WTC11 (cell line): ENCODE data around the gene OR52K1. TPM values are rescaled to one million over a fixed set of nuclear protein-coding genes. Genes with fewer than 3 reads are reported as not detected.

Experiments
- ATAC-seq: fragments of 200-7000 bp; cut with Tn5 transposase; 2 replicates; pipeline ENCODE4 v1.10.0; 2021; ENCODE audit warnings: mild to moderate bottlenecking, moderate library complexity
- CTCF ChIA-PET: fragments of 300-600 bp; sonication (Branson Sonifier 250); formaldehyde crosslinking; loops from one replicate; lab custom pipeline; 2021; ENCODE audit warnings: antibody characterized with exemption; lab: Charles Lee
- POLR2A ChIA-PET: fragments of 350-600 bp; sonication (Branson Sonifier 250); formaldehyde crosslinking; loops from one replicate; lab custom pipeline; 2021; ENCODE audit warnings: antibody characterized with exemption; lab: Charles Lee
- DNase-seq: peaks from one replicate; pipeline ENCODE4 v3.0.0; 2021; ENCODE audit warnings: low spot score
- H3K27ac Mint-ChIP-seq: 2 replicates; pipeline ENCODE4 v1.8.0; 2021; ENCODE audit warnings: mixed read lengths
- H3K27me3 Mint-ChIP-seq: 2 replicates; pipeline ENCODE4 v1.8.0; 2021; ENCODE audit warnings: low read depth, mild to moderate bottlenecking, moderate library complexity, mixed read lengths
- H3K36me3 Mint-ChIP-seq: 2 replicates; pipeline ENCODE4 v1.8.0; 2021; ENCODE audit warnings: mixed read lengths
- H3K4me1 Mint-ChIP-seq: 2 replicates; pipeline ENCODE4 v1.8.0; 2022; ENCODE audit warnings: mixed read lengths
- H3K4me3 Mint-ChIP-seq: 2 replicates; pipeline ENCODE4 v1.8.0; 2021; ENCODE audit warnings: mild to moderate bottlenecking, moderate library complexity, mixed read lengths
- H3K9me3 Mint-ChIP-seq: 2 replicates; pipeline ENCODE4 v1.8.0; 2021; ENCODE audit warnings: mixed read lengths
- ATF1 ChIP-seq: sonication (generic); formaldehyde crosslinking; IDR thresholded peaks from 2 replicates; pipeline ENCODE4 v1.8.1; 2023; ENCODE audit warnings: mild to moderate bottlenecking, moderate library complexity, missing genetic modification reagents
- CBFB ChIP-seq: sonication (generic); formaldehyde crosslinking; IDR thresholded peaks from 2 replicates; pipeline ENCODE4 v1.8.1; 2022; ENCODE audit warnings: mild to moderate bottlenecking, low read depth, missing genetic modification reagents
- ELF4 ChIP-seq: sonication (generic); formaldehyde crosslinking; IDR thresholded peaks from 2 replicates; pipeline ENCODE4 v1.8.1; 2022; ENCODE audit warnings: low read depth, mild to moderate bottlenecking, moderate library complexity, missing genetic modification reagents
- EMX1 ChIP-seq: fragments of 250-450 bp; sonication (Bioruptor Pico); IDR thresholded peaks from 2 replicates; pipeline ENCODE4 v1.8.0; 2021; ENCODE audit warnings: mild to moderate bottlenecking
- ESRRA ChIP-seq: sonication (generic); formaldehyde crosslinking; IDR thresholded peaks from 2 replicates; pipeline ENCODE4 v1.8.1; 2022; ENCODE audit warnings: mild to moderate bottlenecking, missing genetic modification reagents, borderline replicate concordance
- FOXJ3 ChIP-seq: sonication (generic); formaldehyde crosslinking; IDR thresholded peaks from 2 replicates; pipeline ENCODE4 v1.9.0; 2021; ENCODE audit warnings: missing genetic modification reagents, mild to moderate bottlenecking, borderline replicate concordance
- FOXP1 ChIP-seq: sonication (generic); formaldehyde crosslinking; IDR thresholded peaks from 2 replicates; pipeline ENCODE4 v1.8.0; 2022; ENCODE audit warnings: missing genetic modification reagents, mild to moderate bottlenecking, moderate library complexity, borderline replicate concordance
- HMGA2 ChIP-seq: fragments of 250-450 bp; sonication (Bioruptor Pico); IDR thresholded peaks from 2 replicates; pipeline ENCODE4 v1.4.0; 2021; ENCODE audit warnings: mild to moderate bottlenecking, moderate library complexity
- JAZF1 ChIP-seq: fragments of 250-450 bp; sonication (Bioruptor Pico); IDR thresholded peaks from 2 replicates; pipeline ENCODE4 v1.9.0; 2021; ENCODE audit warnings: moderate library complexity, mild to moderate bottlenecking, inconsistent platforms
- KAT7 ChIP-seq: sonication (generic); formaldehyde crosslinking; IDR thresholded peaks from 2 replicates; pipeline ENCODE4 v1.8.1; 2023; ENCODE audit warnings: missing genetic modification reagents, mild to moderate bottlenecking, borderline replicate concordance
- NFATC4 ChIP-seq: fragments of 250-450 bp; sonication (Bioruptor Pico); IDR thresholded peaks from 2 replicates; pipeline ENCODE4 v1.9.0; 2021; ENCODE audit warnings: mild to moderate bottlenecking
- NR3C1 ChIP-seq: sonication (generic); formaldehyde crosslinking; conservative IDR thresholded peaks from 2 replicates; pipeline ENCODE4 v1.8.1; 2023; ENCODE audit warnings: low read depth, mild to moderate bottlenecking, missing genetic modification reagents
- PRRX2 ChIP-seq: fragments of 250-450 bp; sonication (Bioruptor Pico); IDR thresholded peaks from 2 replicates; pipeline ENCODE4 v1.8.0; 2021; ENCODE audit warnings: mild to moderate bottlenecking
- RELA ChIP-seq: sonication (generic); formaldehyde crosslinking; IDR thresholded peaks from 2 replicates; pipeline ENCODE4 v1.8.1; 2022; ENCODE audit warnings: missing genetic modification reagents, mild to moderate bottlenecking, borderline replicate concordance
- SOX15 ChIP-seq: fragments of 250-450 bp; sonication (Bioruptor Pico); IDR thresholded peaks from 2 replicates; pipeline ENCODE4 v1.9.0; 2021; ENCODE audit warnings: mild to moderate bottlenecking
- TCF7 ChIP-seq: sonication (generic); formaldehyde crosslinking; IDR thresholded peaks from 2 replicates; pipeline ENCODE4 v1.8.0; 2022; ENCODE audit warnings: mild to moderate bottlenecking, low read depth, missing genetic modification reagents, moderate library complexity
- TEAD1 ChIP-seq: sonication (generic); formaldehyde crosslinking; IDR thresholded peaks from 2 replicates; pipeline ENCODE4 v1.8.0; 2022; ENCODE audit warnings: mild to moderate bottlenecking, missing genetic modification reagents
- TEAD4 ChIP-seq: sonication (generic); formaldehyde crosslinking; IDR thresholded peaks from 2 replicates; pipeline ENCODE4 v1.8.0; 2022; ENCODE audit warnings: mild to moderate bottlenecking, missing genetic modification reagents
- TP53 ChIP-seq: sonication (generic); formaldehyde crosslinking; IDR thresholded peaks from 2 replicates; pipeline ENCODE4 v1.8.1; 2023; ENCODE audit warnings: mild to moderate bottlenecking, missing genetic modification reagents
- ZNF121 ChIP-seq: sonication (generic); formaldehyde crosslinking; IDR thresholded peaks from 2 replicates; pipeline ENCODE4 v1.8.0; 2023; ENCODE audit warnings: missing genetic modification reagents
- ZNF138 ChIP-seq: sonication (generic); formaldehyde crosslinking; conservative IDR thresholded peaks from 2 replicates; pipeline ENCODE4 v1.8.1; 2022; ENCODE audit warnings: mild to moderate bottlenecking, moderate library complexity, missing genetic modification reagents
- ZNF232 ChIP-seq: sonication (generic); formaldehyde crosslinking; IDR thresholded peaks from 2 replicates; pipeline ENCODE4 v1.8.0; 2022; ENCODE audit warnings: mild to moderate bottlenecking, missing genetic modification reagents
- ZNF263 ChIP-seq: sonication (generic); formaldehyde crosslinking; IDR thresholded peaks from 2 replicates; pipeline ENCODE4 v1.8.1; 2022; ENCODE audit warnings: low read depth, mild to moderate bottlenecking, moderate library complexity, missing genetic modification reagents
- ZNF317 ChIP-seq: sonication (generic); formaldehyde crosslinking; IDR thresholded peaks from 2 replicates; pipeline ENCODE4 v1.8.1; 2023; ENCODE audit warnings: low read depth, mild to moderate bottlenecking, moderate library complexity, missing genetic modification reagents, borderline replicate concordance
- total RNA-seq: library from RNA; stranded (reverse); gene quantifications from 3 replicates; pipeline ENCODE4 v1.2.3, GENCODE V29; 2021
- TF ChIP-seq, protein P1 (sequence below): sonication (generic); formaldehyde crosslinking; IDR thresholded peaks from 2 replicates; pipeline ENCODE4 v1.8.1; 2022; ENCODE audit warnings: mild to moderate bottlenecking, moderate library complexity, missing genetic modification reagents
- TF ChIP-seq, protein P2 (sequence below): sonication (generic); formaldehyde crosslinking; IDR thresholded peaks from 2 replicates; pipeline ENCODE4 v1.8.0; 2022; ENCODE audit warnings: mild to moderate bottlenecking, missing genetic modification reagents
- TF ChIP-seq, protein P3 (sequence below): fragments of 250-450 bp; sonication (Bioruptor Pico); IDR thresholded peaks from 2 replicates; pipeline ENCODE4 v2.1.2; 2022; ENCODE audit warnings: mild to moderate bottlenecking, moderate library complexity
- TF ChIP-seq, protein P4 (sequence below): sonication (generic); formaldehyde crosslinking; IDR thresholded peaks from 2 replicates; pipeline ENCODE4 v1.8.1; 2023; ENCODE audit warnings: mild to moderate bottlenecking, missing genetic modification reagents, moderate library complexity
- TF ChIP-seq, protein P5 (sequence below): sonication (generic); formaldehyde crosslinking; conservative IDR thresholded peaks from 2 replicates; pipeline ENCODE4 v1.8.1; 2022; ENCODE audit warnings: mild to moderate bottlenecking, missing genetic modification reagents
- TF ChIP-seq, protein P6 (sequence below): sonication (generic); formaldehyde crosslinking; IDR thresholded peaks from 2 replicates; pipeline ENCODE4 v1.8.0; 2022; ENCODE audit warnings: mild to moderate bottlenecking, missing genetic modification reagents

OR52K1 gene
- total RNA-seq, 1 experiment from 2014 or later: 0.07 TPM

DNA sequence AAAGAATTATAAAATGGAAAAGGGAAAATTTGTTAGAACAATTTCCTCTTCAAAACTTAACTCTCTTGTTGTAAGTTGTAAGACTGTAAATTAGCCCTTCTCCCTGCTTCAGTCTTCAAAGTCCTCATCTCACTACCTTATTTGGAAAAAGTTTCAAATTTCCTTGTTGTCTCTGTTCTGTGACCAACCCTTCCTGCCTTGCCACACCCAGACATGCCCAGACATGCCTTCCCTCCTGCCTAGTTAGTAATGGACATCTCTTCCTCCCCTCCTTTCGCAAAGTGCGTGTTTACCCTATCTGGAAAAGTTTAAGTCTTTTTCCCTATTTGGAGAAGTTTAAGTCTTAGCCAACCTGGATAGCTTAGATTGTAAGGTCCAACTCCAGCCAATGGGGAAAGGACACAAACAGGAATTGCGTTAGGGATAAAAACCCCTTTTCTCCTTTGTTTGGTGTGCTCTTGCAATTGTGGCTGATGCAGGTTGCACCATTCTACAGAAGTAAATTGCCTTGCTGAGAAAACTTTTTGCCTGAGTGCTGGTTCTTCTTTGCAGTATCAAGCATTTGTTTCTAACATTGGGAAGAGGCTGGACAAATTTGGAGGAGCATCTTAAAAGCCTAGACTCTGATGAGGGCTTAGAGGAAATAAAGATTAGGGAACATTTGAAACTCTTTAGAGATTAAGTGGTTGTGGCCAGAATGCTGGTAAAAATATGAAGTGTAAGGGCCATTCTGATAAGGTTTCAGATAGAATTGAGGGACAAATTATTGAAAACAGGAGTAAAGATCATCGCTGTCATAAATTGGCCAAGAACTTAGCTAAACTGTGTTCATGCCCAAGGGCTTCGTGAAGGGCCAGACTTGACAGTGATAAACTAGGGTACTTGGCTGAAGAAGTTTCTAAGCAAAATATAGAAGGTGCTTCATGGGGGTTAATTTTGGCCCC lies 18.0 kb upstream of the OR52K1 start:
- CTCF ChIA-PET: no interaction called here

DNA sequence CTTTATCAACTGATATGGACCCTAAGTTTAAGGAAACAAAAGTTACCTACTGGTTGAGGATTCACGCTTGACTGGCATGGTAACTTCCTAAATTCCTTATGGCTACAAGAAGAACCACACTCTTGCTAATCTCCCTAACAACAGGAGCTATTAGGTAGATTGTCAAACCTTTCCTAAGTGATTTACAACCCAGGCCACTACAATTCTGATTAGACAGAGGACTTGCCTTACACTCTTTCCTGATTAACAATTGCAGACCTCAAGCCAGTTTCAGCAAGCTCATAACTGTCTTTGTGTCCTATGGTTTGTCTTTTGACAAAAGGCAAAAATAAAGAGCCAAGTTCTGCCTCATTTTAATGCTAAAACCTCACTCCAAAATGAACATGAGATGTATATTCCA lies 17.0 kb upstream of the OR52K1 start:
- Mint-ChIP-seq H3K27ac (peak overlapping the region; percentile 83; the same call in 1 of the 2 replicates), H3K4me3 (no peak overlapping the region)
- CTCF ChIA-PET: no interaction called here

More for the DNA sequence above, 18.0 kb upstream of the OR52K1 start:
- H3K9me3 Mint-ChIP-seq: peaks cover 48% of the 10 kb centered on the region
- peak; percentile 42 for ATAC-seq
- TF ChIP-seq TP53 (CRISPR knock-in tag) (peak; percentile 77; the same call in 1 of the 2 replicates), NR3C1 (CRISPR knock-in tag) (no peak)
- TF ChIP-seq, all 79 proteins: peak for 1
- Mint-ChIP-seq H3K27me3 (no peaks in the 10 kb centered on the region; the same call in 1 of the 2 replicates), H3K4me1 (peaks cover 43% of the 10 kb centered on the region), H3K27ac (peak overlapping the region; percentile 83), H3K4me3 (no peak overlapping the region), H3K36me3 (peaks cover 38% of the 10 kb centered on the region)
- POLR2A ChIA-PET: no interaction called here
- no peak for DNase-seq

DNA sequence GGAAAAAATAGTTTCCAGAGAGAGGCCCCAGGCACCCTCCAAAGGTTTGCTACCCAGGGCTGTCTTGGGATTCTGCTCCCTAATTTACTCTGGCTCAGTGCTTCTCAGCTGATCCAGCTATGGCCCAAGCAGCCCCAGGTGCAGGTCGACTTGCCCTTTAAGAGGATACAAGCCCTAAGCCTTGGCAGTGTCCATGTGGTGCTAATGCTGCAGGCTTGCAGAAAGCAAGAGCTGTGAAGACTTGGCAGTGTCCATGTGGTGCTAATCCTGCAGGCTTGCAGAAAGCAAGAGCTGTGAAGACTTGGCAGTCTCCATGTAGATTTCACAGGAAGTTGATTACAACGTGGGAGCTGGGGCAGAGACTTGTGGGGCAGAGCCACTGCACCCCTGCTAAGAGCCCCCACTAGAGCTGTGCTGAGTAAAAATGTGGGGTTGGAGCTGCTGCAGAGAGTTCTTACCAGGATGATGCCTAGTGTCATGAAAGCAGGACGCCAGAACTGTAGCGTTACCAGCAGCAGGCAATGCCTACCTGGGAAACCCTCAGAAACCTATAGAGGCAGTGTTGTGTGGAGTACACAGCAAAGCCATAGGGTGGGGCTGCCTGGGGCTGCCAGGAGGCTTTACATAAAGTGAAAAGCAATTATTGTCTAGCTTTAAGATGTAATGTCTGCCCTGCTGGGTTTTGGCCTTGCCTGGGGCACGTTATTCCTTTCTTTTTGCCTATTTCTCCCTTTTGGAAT lies 16.1 kb upstream of the OR52K1 start:
- H3K27ac Mint-ChIP-seq: peak overlapping the region; percentile 46
- H3K4me1 Mint-ChIP-seq: peaks cover 38% of the 10 kb centered on the region
- peaks cover 54% of the 10 kb centered on the region for H3K9me3 Mint-ChIP-seq
- ChIA-PET POLR2A (no interaction called here), CTCF (interaction anchor here (0.8 to 1.9 kb wide), 2 partner anchors 73 to 279 kb away, joined by 3 to 11 read pairs; partner anchors contain the start of gene TRIM21)
- peaks cover 38% of the 10 kb centered on the region for H3K36me3 Mint-ChIP-seq
- H3K4me3 Mint-ChIP-seq: no peak overlapping the region
- peak; percentile 20 for DNase-seq
- H3K27me3 Mint-ChIP-seq: no peaks in the 10 kb centered on the region; the same call in 1 of the 2 replicates
- ATAC-seq: peak; percentile 83
- TF ChIP-seq TCF7 (CRISPR knock-in tag): no peak
- TF ChIP-seq ESRRA (CRISPR knock-in tag): no peak
- TF ChIP-seq TEAD4 (CRISPR knock-in tag): no peak
- no peak for TF ChIP-seq ZNF232 (CRISPR knock-in tag)
- TF ChIP-seq, protein P1, sequence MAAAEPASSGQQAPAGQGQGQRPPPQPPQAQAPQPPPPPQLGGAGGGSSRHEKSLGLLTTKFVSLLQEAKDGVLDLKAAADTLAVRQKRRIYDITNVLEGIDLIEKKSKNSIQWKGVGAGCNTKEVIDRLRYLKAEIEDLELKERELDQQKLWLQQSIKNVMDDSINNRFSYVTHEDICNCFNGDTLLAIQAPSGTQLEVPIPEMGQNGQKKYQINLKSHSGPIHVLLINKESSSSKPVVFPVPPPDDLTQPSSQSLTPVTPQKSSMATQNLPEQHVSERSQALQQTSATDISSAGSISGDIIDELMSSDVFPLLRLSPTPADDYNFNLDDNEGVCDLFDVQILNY (CRISPR knock-in tag): no peak
- TF ChIP-seq PRRX2 (CRISPR knock-in tag): no peak
- TF ChIP-seq ELF4 (CRISPR knock-in tag): no peak
- no peak for TF ChIP-seq ZNF263 (CRISPR knock-in tag)
- TF ChIP-seq, protein P2, sequence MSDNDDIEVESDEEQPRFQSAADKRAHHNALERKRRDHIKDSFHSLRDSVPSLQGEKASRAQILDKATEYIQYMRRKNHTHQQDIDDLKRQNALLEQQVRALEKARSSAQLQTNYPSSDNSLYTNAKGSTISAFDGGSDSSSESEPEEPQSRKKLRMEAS: no peak
- no peak for TF ChIP-seq ATF1 (CRISPR knock-in tag)
- no peak for TF ChIP-seq ZNF138 (CRISPR knock-in tag)
- TF ChIP-seq NFATC4 (CRISPR knock-in tag): no peak
- TF ChIP-seq JAZF1 (CRISPR knock-in tag): no peak

More for the DNA sequence above, 17.0 kb upstream of the OR52K1 start:
- ATAC-seq: peak; percentile 34
- POLR2A ChIA-PET: no interaction called here
- peaks cover 38% of the 10 kb centered on the region for H3K36me3 Mint-ChIP-seq
- DNase-seq: no peak
- peaks cover 48% of the 10 kb centered on the region for H3K9me3 Mint-ChIP-seq
- peaks cover 38% of the 10 kb centered on the region for H3K4me1 Mint-ChIP-seq
- no peaks in the 10 kb centered on the region; the same call in 1 of the 2 replicates for H3K27me3 Mint-ChIP-seq
- TF ChIP-seq ZNF317: no peak
- TF ChIP-seq, protein P3, sequence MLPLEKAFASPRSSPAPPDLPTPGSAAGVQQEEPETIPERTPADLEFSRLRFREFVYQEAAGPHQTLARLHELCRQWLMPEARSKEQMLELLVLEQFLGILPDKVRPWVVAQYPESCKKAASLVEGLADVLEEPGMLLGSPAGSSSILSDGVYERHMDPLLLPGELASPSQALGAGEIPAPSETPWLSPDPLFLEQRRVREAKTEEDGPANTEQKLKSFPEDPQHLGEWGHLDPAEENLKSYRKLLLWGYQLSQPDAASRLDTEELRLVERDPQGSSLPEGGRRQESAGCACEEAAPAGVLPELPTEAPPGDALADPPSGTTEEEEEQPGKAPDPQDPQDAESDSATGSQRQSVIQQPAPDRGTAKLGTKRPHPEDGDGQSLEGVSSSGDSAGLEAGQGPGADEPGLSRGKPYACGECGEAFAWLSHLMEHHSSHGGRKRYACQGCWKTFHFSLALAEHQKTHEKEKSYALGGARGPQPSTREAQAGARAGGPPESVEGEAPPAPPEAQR: no peak
- TF ChIP-seq FOXP1 (CRISPR knock-in tag): no peak
- no peak for TF ChIP-seq FOXJ3 (CRISPR knock-in tag)
- TF ChIP-seq, protein P4, sequence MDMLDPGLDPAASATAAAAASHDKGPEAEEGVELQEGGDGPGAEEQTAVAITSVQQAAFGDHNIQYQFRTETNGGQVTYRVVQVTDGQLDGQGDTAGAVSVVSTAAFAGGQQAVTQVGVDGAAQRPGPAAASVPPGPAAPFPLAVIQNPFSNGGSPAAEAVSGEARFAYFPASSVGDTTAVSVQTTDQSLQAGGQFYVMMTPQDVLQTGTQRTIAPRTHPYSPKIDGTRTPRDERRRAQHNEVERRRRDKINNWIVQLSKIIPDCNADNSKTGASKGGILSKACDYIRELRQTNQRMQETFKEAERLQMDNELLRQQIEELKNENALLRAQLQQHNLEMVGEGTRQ: no peak
- TF ChIP-seq ZNF138 (CRISPR knock-in tag): no peak
- no peak for TF ChIP-seq TCF7 (CRISPR knock-in tag)
- no peak for TF ChIP-seq RELA (CRISPR knock-in tag)
- no peak for TF ChIP-seq EMX1 (CRISPR knock-in tag)
- no peak for TF ChIP-seq HMGA2 (CRISPR knock-in tag)
- no peak for TF ChIP-seq SOX15 (CRISPR knock-in tag)
- no peak for TF ChIP-seq TEAD1 (CRISPR knock-in tag)
- no peak for TF ChIP-seq ELF4 (CRISPR knock-in tag)
- no peak for TF ChIP-seq CBFB
- TF ChIP-seq KAT7 (CRISPR knock-in tag): no peak
- TF ChIP-seq, protein P5, sequence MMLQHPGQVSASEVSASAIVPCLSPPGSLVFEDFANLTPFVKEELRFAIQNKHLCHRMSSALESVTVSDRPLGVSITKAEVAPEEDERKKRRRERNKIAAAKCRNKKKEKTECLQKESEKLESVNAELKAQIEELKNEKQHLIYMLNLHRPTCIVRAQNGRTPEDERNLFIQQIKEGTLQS (CRISPR knock-in tag): no peak
- no peak for TF ChIP-seq ZNF121 (CRISPR knock-in tag)
- TF ChIP-seq, protein P6, sequence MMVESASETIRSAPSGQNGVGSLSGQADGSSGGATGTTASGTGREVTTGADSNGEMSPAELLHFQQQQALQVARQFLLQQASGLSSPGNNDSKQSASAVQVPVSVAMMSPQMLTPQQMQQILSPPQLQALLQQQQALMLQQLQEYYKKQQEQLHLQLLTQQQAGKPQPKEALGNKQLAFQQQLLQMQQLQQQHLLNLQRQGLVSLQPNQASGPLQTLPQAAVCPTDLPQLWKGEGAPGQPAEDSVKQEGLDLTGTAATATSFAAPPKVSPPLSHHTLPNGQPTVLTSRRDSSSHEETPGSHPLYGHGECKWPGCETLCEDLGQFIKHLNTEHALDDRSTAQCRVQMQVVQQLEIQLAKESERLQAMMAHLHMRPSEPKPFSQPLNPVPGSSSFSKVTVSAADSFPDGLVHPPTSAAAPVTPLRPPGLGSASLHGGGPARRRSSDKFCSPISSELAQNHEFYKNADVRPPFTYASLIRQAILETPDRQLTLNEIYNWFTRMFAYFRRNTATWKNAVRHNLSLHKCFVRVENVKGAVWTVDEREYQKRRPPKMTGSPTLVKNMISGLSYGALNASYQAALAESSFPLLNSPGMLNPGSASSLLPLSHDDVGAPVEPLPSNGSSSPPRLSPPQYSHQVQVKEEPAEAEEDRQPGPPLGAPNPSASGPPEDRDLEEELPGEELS (CRISPR knock-in tag): no peak
